Gastrocnemius medialis (tissue), 4 donors: Measurements from ENCODE around the gene SDK2. TPM values are rescaled to one million over a fixed set of nuclear protein-coding genes. Genes with fewer than 3 reads are reported as not detected.

Experiments
- ATAC-seq, 2 donors: fragments of 150-250 bp; one replicate each; pipeline ENCODE4 v1.9.1; 2016
- DNase-seq, 2 donors: peaks; one replicate each; pipeline ENCODE4 v3.0.0-alpha.2; 2019
- H3K27ac ChIP-seq, 4 donors: fragments of 200-600 bp; sonication (generic); 1 replicate in 1 of 4; 2 replicates in 3 of 4; pipeline ENCODE4 v1.5.1; 2016 to 2018; ENCODE audit warnings: mild to moderate bottlenecking in 2 of 4, moderate library complexity in 1 of 4
- H3K27me3 ChIP-seq, 3 donors: fragments of 200-600 bp; sonication (generic) in 2 of 3; 1 replicate in 1 of 3; 2 replicates in 2 of 3; pipeline versions ENCODE4 v1.5.1 to v1.6.0; 2016 to 2019; ENCODE audit warnings: mild to moderate bottlenecking in 1 of 3, moderate library complexity in 1 of 3
- H3K36me3 ChIP-seq, 2 donors: fragments of 200-600 bp; sonication (generic) in 1 of 2; one replicate each; pipeline ENCODE4 v1.5.1; 2017 to 2018
- H3K4me1 ChIP-seq, 2 donors: fragments of 200-600 bp; sonication (generic) in 1 of 2; one replicate each; pipeline ENCODE4 v1.5.1; 2016 to 2017; ENCODE audit warnings: mild to moderate bottlenecking in 2 of 2
- H3K4me3 ChIP-seq, 4 donors: fragments of 200-600 bp; sonication (generic) in 3 of 4; 1 replicate in 1 of 4; 2 replicates in 3 of 4; pipeline ENCODE4 v1.5.1; 2016 to 2019; ENCODE audit warnings: mild to moderate bottlenecking in 2 of 4
- H3K9me3 ChIP-seq, 3 donors: fragments of 200-600 bp; sonication (generic) in 2 of 3; 1 replicate in 1 of 3; 2 replicates in 2 of 3; pipeline ENCODE4 v1.5.1; 2016 to 2019
- POLR2A ChIP-seq, 2 donors: fragments of 450-650 bp; IDR thresholded peaks; one replicate each; pipeline ENCODE4 v1.6.1; 2017; ENCODE audit warnings: antibody characterized with exemption in 2 of 2, mild to moderate bottlenecking in 2 of 2, moderate library complexity in 2 of 2
- in situ Hi-C, 4 donors: fragments of 200-750 bp; cut with MboI; loops; one replicate each; pipeline versions ENCODE4 v1.15.0 to v1.8.0; 2017; ENCODE audit warnings: low sequenced_read_pairs in 4 of 4
- intact Hi-C: fragments of 100-400 bp; cut with DNase I; formaldehyde crosslinking; loops from one replicate; pipeline ENCODE4 v1.15.1; 2023; ENCODE audit warnings: low total_unique reads
- total RNA-seq, 4 donors: library from RNA; depleted of rRNA; stranded (reverse); fragments of >200 nt; gene quantifications; one replicate each; pipeline versions ENCODE4 v1.1.0 to v1.2.3, GENCODE V29; 2016
- TF ChIP-seq, protein P1 (sequence below), 5 experiments: fragments of 450-650 bp in 3 of 5; fragments of 200-600 bp in 2 of 5; sonication (generic) in 2 of 5; IDR thresholded peaks in 4 of 5; conservative IDR thresholded peaks in 1 of 5; 1 replicate in 4 of 5; 2 replicates in 1 of 5; pipeline ENCODE4 v1.5.1; 2016 to 2019; ENCODE audit warnings: antibody characterized with exemption in 5 of 5, mild to moderate bottlenecking in 3 of 5, moderate library complexity in 3 of 5

SDK2 gene
- total RNA-seq, 4 donors from 2014 or later, result 0.02 to 0.31 (median 0.13) TPM

DNA sequence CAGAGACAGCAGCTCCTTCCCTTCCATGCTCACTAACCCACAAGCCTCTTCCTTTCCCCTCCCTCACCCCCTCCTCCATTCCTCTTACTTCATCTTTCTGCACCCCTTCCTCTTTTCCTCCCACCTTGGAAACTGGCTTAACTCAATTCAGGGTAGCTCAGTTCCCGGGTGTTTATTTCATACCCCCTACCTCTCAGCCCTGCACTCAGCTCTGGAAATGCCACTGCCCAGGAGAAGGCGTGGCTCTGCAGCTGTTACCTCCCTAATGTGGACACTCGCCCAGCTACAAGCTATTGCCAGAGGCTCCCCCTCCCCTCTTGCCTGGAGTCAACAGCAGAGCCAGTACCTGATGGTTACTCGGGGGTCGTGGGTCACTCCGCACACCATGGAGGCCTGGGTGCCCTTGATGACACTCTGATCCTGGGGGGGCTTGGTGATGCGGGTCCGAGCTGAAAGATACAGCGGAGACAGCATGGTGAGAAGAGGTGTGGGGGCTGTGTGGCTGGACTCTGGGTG, 214.0 kb downstream of the SDK2 start:
- DNase-seq (no peak), ATAC-seq (no peak)
- Histone ChIP-seq H3K36me3 (no peaks in the 10 kb centered on the region), H3K27me3 (no peaks in the 10 kb centered on the region), H3K9me3 (no peaks in the 10 kb centered on the region), H3K4me1 (no peaks in the 10 kb centered on the region), H3K4me3 (no peak overlapping the region), H3K27ac (no peak overlapping the region)
- in situ Hi-C loops, result loop anchor here in 3 of 4 donors (10.0 to 25.0 kb wide), 3 partner anchors 182 to 732 kb away; no protein-coding TSS in a partner anchor
- no peak for TF ChIP-seq POLR2A (IDR thresholded peaks at IDR 0.05)
- TF ChIP-seq, protein P1, sequence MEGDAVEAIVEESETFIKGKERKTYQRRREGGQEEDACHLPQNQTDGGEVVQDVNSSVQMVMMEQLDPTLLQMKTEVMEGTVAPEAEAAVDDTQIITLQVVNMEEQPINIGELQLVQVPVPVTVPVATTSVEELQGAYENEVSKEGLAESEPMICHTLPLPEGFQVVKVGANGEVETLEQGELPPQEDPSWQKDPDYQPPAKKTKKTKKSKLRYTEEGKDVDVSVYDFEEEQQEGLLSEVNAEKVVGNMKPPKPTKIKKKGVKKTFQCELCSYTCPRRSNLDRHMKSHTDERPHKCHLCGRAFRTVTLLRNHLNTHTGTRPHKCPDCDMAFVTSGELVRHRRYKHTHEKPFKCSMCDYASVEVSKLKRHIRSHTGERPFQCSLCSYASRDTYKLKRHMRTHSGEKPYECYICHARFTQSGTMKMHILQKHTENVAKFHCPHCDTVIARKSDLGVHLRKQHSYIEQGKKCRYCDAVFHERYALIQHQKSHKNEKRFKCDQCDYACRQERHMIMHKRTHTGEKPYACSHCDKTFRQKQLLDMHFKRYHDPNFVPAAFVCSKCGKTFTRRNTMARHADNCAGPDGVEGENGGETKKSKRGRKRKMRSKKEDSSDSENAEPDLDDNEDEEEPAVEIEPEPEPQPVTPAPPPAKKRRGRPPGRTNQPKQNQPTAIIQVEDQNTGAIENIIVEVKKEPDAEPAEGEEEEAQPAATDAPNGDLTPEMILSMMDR (IDR thresholded peaks at IDR 0.05 in 4 of 5, conservative IDR thresholded peaks at IDR 0.05 in 1 of 5), result no peak
- intact Hi-C loops, result no loop called here

DNA sequence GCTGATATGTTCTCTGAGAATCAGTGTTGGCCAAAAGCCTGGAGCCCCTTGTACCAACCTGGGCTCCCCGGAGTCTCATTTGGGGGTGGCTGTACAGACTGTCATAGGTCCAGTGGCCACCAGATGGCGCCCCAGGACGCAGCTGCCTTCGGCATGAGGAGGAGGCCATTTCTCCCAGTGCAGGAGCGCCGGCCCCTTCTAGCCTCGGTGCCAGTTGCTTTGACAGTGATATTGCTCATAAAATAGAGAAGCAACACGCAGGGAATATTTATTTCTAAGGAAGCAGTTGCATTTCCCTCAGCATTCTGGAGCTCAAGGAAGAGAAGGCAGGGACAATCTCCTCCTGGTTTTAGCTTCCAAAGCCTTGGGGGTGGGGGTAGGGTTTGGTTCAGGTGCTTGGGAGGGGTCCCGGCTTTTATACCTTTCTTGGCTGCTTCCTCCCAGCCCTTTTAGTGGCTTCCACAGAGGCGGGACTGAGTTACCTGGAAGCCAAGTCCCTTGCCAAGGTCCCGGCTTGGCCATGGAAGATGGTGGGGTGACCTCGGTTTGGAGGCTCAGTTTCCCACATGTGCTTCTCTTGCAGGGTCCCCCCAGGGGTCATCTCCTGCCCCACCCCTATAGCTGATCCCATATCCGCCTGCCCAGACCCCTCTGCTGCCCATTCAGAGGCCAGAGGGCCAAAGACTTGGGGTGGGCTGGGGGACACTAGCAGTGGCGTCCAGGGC, 214.6 kb downstream of the SDK2 start:
- TF ChIP-seq POLR2A (IDR thresholded peaks at IDR 0.05), result no peak
- TF ChIP-seq, protein P1 (IDR thresholded peaks at IDR 0.05 in 4 of 5, conservative IDR thresholded peaks at IDR 0.05 in 1 of 5), result peak; percentile 73 to 94 (median 86)
- Histone ChIP-seq H3K27me3 (no peaks in the 10 kb centered on the region), H3K4me3 (no peak overlapping the region), H3K9me3 (no peaks in the 10 kb centered on the region), H3K36me3 (no peaks in the 10 kb centered on the region), H3K27ac (no peak overlapping the region), H3K4me1 (no peaks in the 10 kb centered on the region)
- ATAC-seq, result peak; percentile 82 to 85
- in situ Hi-C loops (loop anchor here (10.0 to 25.0 kb wide), 5 partner anchors 183 to 745 kb away; no protein-coding TSS in a partner anchor), intact Hi-C loops (loop anchor here (1.0 kb wide), 2 partner anchors 281 to 747 kb away; no protein-coding TSS in a partner anchor)
- peak; percentile 48 to 59 for DNase-seq

DNA sequence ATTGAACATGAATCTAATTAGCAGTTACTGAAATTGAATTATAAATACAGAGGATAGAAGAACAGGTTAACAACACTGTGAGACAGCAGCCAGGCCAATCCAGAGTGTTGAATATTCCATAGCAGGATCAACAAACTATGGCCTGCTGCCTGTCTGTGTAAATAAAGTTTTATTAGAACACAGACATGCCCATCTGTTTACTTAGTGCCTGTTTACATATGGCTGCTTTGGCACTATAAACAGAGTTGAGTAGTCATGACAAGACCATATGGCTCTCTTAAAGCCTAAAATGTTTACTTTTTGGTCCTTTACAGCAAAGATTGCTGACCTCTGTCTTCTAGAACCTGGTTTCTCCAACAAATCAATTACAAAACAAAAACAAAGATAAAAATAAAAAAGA, 217.0 kb downstream of the SDK2 start:
- Histone ChIP-seq H3K4me3 (no peak overlapping the region), H3K27ac (no peak overlapping the region), H3K27me3 (no peaks in the 10 kb centered on the region), H3K36me3 (no peaks in the 10 kb centered on the region), H3K4me1 (no peaks in the 10 kb centered on the region), H3K9me3 (no peaks in the 10 kb centered on the region)
- DNase-seq (no peak), ATAC-seq (no peak)
- intact Hi-C loops, result no loop called here
- in situ Hi-C loops, result loop anchor here (10.0 to 25.0 kb wide), 4 partner anchors 185 to 748 kb away; no protein-coding TSS in a partner anchor
- TF ChIP-seq, protein P1 (IDR thresholded peaks at IDR 0.05 in 4 of 5, conservative IDR thresholded peaks at IDR 0.05 in 1 of 5), result no peak
- no peak for TF ChIP-seq POLR2A (IDR thresholded peaks at IDR 0.05)

DNA sequence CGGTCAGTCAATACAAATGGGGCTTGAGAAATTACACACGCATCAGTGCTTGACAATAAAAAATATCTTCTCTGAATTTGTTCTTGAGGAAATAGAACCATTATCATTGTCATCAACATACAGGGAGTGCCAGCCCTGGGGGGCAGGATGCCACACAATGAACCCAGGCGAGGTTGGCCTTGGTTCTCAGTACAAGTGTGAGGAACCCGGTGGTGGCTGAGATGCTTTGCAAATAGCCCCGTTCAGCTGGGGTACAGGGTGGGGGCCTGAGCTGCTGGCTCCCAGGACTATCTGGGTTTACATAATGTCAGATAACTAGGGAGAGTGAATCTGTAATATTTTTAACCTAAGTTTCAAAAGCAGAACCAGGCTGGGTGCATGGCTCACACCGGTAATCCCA, 219.7 kb downstream of the SDK2 start:
- in situ Hi-C loops (loop anchor here in 3 of 4 donors (10.0 kb wide), 2 partner anchors 280 to 750 kb away; no protein-coding TSS in a partner anchor), intact Hi-C loops (no loop called here)
- ATAC-seq (no peak), DNase-seq (no peak)
- no peaks in the 10 kb centered on the region for H3K9me3 ChIP-seq
- no peaks in the 10 kb centered on the region for H3K4me1 ChIP-seq
- TF ChIP-seq, protein P1 (IDR thresholded peaks at IDR 0.05 in 4 of 5, conservative IDR thresholded peaks at IDR 0.05 in 1 of 5), result no peak
- no peak for TF ChIP-seq POLR2A (IDR thresholded peaks at IDR 0.05)
- no peak overlapping the region for H3K4me3 ChIP-seq
- H3K27me3 ChIP-seq, result no peaks in the 10 kb centered on the region
- H3K36me3 ChIP-seq, result no peaks in the 10 kb centered on the region
- no peak overlapping the region for H3K27ac ChIP-seq
